ENCODE measurements around the gene GLIS1. TPM values are rescaled to one million over a fixed set of nuclear protein-coding genes. Genes with fewer than 3 reads are reported as not detected.

Gene GLIS1
- total RNA-seq, 1 donor from 2014 or later, result not detected

DNA sequence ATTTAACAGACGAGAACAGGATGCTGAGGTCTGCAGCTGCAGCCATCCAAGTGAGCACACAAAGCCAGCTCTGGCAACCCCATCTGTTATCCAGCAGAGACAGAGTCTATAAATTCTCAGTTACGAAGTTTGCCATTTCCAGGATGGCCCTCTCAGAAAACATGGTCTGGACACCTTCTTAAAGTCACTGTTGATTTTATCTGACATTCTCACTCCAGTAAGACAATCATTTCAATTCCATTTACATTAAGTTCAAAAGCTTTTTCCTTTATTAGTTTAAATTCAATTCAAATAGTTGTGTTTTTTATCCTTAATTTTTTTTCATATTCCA is 154.2 kb downstream of the GLIS1 start:
- ATAC-seq (ENCODE audit: low read depth) (no peak), DNase-seq (no peak)
- ChIA-PET POLR2A (no interaction called here), CTCF (no interaction called here)
- no peak overlapping the region for H3K27ac Mint-ChIP-seq
- intact Hi-C loops (cut with micrococcal nuclease), result no loop called here
- H3K4me1 Mint-ChIP-seq, result no peaks in the 10 kb centered on the region
- H3K4me3 Mint-ChIP-seq, result no peak overlapping the region
- H3K9me3 Mint-ChIP-seq, result no peaks in the 10 kb centered on the region
- H3K27me3 Mint-ChIP-seq, result peaks cover 3% of the 10 kb centered on the region
- H3K36me3 Mint-ChIP-seq (ENCODE audit: low read depth), result no peaks in the 10 kb centered on the region
- TF ChIP-seq CTCF (IDR thresholded peaks at IDR 0.05), result no peak

DNA sequence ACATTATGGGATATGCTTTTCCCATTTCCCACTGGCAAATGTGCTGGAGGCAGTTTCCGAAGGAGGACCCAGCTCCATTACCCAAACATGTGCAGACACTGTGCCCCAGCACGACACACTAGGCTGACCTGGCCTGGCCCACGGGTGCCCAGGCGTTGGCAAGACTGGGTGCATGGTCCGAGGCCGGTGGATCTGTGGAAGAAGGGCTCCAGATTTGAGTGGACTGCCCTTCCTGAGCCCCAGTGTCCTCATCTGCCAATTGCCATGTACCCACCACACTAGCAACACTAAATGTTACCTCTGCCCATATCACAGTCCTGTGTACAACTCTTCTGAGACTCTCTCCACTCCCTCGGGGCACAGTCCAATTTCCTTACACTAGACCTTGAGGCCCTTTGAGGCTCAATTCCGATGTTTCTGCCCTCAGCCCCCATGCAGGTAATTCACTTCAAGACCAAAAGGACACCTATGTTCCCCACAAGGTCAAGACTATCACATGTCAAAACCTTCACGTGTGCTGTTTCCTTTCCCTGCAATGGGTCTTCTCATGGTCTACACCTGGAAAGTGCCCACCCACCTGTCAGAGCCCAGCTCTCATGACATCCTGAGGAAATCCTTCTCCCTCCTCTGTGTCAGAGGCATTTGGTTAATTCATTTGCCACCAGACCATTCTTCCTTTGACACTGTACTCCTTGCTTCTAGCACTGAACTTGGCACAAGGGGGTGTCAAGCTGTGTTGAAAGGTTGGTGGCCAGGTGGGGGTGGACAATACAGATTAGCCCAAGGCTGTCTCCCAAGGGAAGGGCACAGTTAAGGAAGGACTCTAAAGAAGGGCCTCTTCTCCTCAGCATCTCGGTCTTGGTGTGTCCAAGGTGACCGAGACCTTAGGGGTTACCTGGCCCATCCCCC is 154.8 kb downstream of the GLIS1 start:
- DNase-seq, result no peak
- no peaks in the 10 kb centered on the region for H3K4me1 Mint-ChIP-seq
- H3K27ac Mint-ChIP-seq, result no peak overlapping the region
- H3K36me3 Mint-ChIP-seq (ENCODE audit: low read depth), result no peaks in the 10 kb centered on the region
- ChIA-PET CTCF (no interaction called here), POLR2A (interaction anchor here (0.6 kb wide), 1 partner anchor 13 kb away, joined by 6 read pairs; no protein-coding TSS in a partner anchor)
- ATAC-seq (ENCODE audit: low read depth), result no peak
- no peak for TF ChIP-seq CTCF (IDR thresholded peaks at IDR 0.05)
- H3K27me3 Mint-ChIP-seq, result peaks cover 3% of the 10 kb centered on the region
- H3K9me3 Mint-ChIP-seq, result no peaks in the 10 kb centered on the region
- intact Hi-C loops (cut with micrococcal nuclease), result no loop called here
- no peak overlapping the region for H3K4me3 Mint-ChIP-seq

GRCh38 chr1:53583021-53583867 is 155.7 kb downstream of the GLIS1 start:
- no peak overlapping the region for H3K4me3 Mint-ChIP-seq
- H3K4me1 Mint-ChIP-seq, result no peaks in the 10 kb centered on the region
- H3K9me3 Mint-ChIP-seq, result no peaks in the 10 kb centered on the region
- H3K27ac Mint-ChIP-seq, result no peak overlapping the region
- no peaks in the 10 kb centered on the region for H3K36me3 Mint-ChIP-seq (ENCODE audit: low read depth)
- peaks cover 7% of the 10 kb centered on the region for H3K27me3 Mint-ChIP-seq
- intact Hi-C loops (cut with micrococcal nuclease), result no loop called here
- TF ChIP-seq CTCF (IDR thresholded peaks at IDR 0.05), result no peak
- DNase-seq (no peak), ATAC-seq (ENCODE audit: low read depth) (no peak)
- CTCF ChIA-PET, result no interaction called here
- POLR2A ChIA-PET, result interaction anchor here (0.6 kb wide), 1 partner anchor 14 kb away, joined by 6 read pairs; no protein-coding TSS in a partner anchor

DNA sequence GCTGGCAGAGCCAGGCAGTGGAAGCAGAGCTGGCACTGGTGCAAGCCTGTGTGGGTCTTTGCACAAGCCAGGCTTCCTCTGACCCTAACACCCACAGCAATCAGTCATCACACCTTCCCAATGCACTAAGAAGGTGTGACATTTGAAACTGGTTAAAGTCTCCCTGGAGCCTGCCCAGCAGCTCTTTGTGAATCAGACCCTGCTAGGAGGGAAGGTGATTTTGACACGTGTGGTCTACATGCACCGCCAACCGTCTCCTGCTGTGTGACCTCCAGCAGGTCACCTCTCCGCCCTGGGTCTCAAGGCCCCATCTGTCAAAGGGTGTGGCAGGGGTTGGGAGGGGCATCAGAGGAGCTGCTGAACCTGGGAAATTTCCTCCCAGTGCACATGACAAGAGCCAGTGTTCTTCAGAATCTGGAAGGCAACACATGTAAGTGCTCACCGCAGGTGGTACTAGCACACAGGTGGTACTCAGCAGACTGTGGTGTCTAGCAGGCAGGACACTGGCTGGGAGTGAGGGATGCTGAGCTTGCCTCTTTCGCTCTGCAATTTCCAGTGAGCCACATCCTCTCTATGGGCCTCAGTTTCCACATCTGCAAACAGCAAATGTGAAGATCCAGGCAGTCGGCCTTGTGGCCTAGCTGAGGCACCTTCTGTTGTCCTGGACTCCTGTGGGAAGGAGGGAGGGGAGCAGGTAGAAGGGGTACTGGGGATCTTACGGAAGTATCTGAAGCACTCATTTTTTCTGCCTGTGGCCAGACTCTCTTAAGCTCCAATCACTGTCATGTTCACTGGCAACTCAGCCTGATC is 156.5 kb downstream of the GLIS1 start:
- H3K4me1 Mint-ChIP-seq, result no peaks in the 10 kb centered on the region
- ChIA-PET POLR2A (no interaction called here), CTCF (no interaction called here)
- no peak overlapping the region for H3K27ac Mint-ChIP-seq
- no peaks in the 10 kb centered on the region for H3K36me3 Mint-ChIP-seq (ENCODE audit: low read depth)
- H3K4me3 Mint-ChIP-seq, result no peak overlapping the region
- H3K9me3 Mint-ChIP-seq, result no peaks in the 10 kb centered on the region
- TF ChIP-seq CTCF (IDR thresholded peaks at IDR 0.05), result no peak
- ATAC-seq (ENCODE audit: low read depth), result no peak
- H3K27me3 Mint-ChIP-seq, result peaks cover 9% of the 10 kb centered on the region
- intact Hi-C loops (cut with micrococcal nuclease), result no loop called here
- no peak for DNase-seq
